ENCODE results near the gene RUNX1.

Gene RUNX1

GRCh38 chr21:34949499-34949898, 99.6 kb downstream of the RUNX1 start:
- no peak for DNase-seq (ENCODE audit: extremely low read depth in 1 of 2, low read depth in 1 of 2)

- no peak for DNase-seq (ENCODE audit: extremely low read depth in 1 of 2, low read depth in 1 of 2)
These were observed 100.1 kb downstream of the RUNX1 start for GRCh38 chr21:34949030-34949429.

GRCh38 chr21:34948157-34948556, 100.9 kb downstream of the RUNX1 start:
- no peak for DNase-seq (ENCODE audit: extremely low read depth in 1 of 2, low read depth in 1 of 2)

- DNase-seq (ENCODE audit: extremely low read depth in 1 of 2, low read depth in 1 of 2): no peak
These were observed 102.1 kb downstream of the RUNX1 start for GRCh38 chr21:34946916-34947534.

- peak in 1 of 2 donors; percentile 56 for DNase-seq (ENCODE audit: extremely low read depth in 1 of 2, low read depth in 1 of 2)
These were observed 102.7 kb downstream of the RUNX1 start for GRCh38 chr21:34946385-34946840.

GRCh38 chr21:34945288-34945687, 103.8 kb downstream of the RUNX1 start:
- DNase-seq (ENCODE audit: extremely low read depth in 1 of 2, low read depth in 1 of 2): no peak

- no peak for DNase-seq (ENCODE audit: extremely low read depth in 1 of 2, low read depth in 1 of 2)
These were observed 104.9 kb downstream of the RUNX1 start for GRCh38 chr21:34944015-34944755.

GRCh38 chr21:34942911-34943310, 106.2 kb downstream of the RUNX1 start:
- DNase-seq (ENCODE audit: extremely low read depth in 1 of 2, low read depth in 1 of 2): no peak

GRCh38 chr21:34941162-34941561, 107.9 kb downstream of the RUNX1 start:
- no peak for DNase-seq (ENCODE audit: extremely low read depth in 1 of 2, low read depth in 1 of 2)

- no peak for DNase-seq (ENCODE audit: extremely low read depth in 1 of 2, low read depth in 1 of 2)
These were observed 109.3 kb downstream of the RUNX1 start for GRCh38 chr21:34939673-34940331.

GRCh38 chr21:34938089-34938764, 110.9 kb downstream of the RUNX1 start:
- no peak for DNase-seq (ENCODE audit: extremely low read depth in 1 of 2, low read depth in 1 of 2)

GRCh38 chr21:34936883-34937563, 112.1 kb downstream of the RUNX1 start:
- DNase-seq (ENCODE audit: extremely low read depth in 1 of 2, low read depth in 1 of 2): no peak

GRCh38 chr21:34936371-34936789, 112.7 kb downstream of the RUNX1 start:
- DNase-seq (ENCODE audit: extremely low read depth in 1 of 2, low read depth in 1 of 2): no peak

- no peak for DNase-seq (ENCODE audit: extremely low read depth in 1 of 2, low read depth in 1 of 2)
These were observed 113.2 kb downstream of the RUNX1 start for GRCh38 chr21:34935898-34936297.

GRCh38 chr21:34935452-34935851, 113.7 kb downstream of the RUNX1 start:
- DNase-seq (ENCODE audit: extremely low read depth in 1 of 2, low read depth in 1 of 2): no peak

GRCh38 chr21:34934350-34934749, 114.8 kb downstream of the RUNX1 start:
- no peak for DNase-seq (ENCODE audit: extremely low read depth in 1 of 2, low read depth in 1 of 2)

GRCh38 chr21:34933609-34934335, 115.3 kb downstream of the RUNX1 start:
- no peak for DNase-seq (ENCODE audit: extremely low read depth in 1 of 2, low read depth in 1 of 2)

- no peak for DNase-seq (ENCODE audit: extremely low read depth in 1 of 2, low read depth in 1 of 2)
These were observed 116.9 kb downstream of the RUNX1 start for GRCh38 chr21:34932233-34932632.

GRCh38 chr21:34930971-34931370, 118.1 kb downstream of the RUNX1 start:
- DNase-seq (ENCODE audit: extremely low read depth in 1 of 2, low read depth in 1 of 2): no peak

- DNase-seq (ENCODE audit: extremely low read depth in 1 of 2, low read depth in 1 of 2): no peak
These were observed 120.5 kb downstream of the RUNX1 start for GRCh38 chr21:34928637-34929036.
